ENCODE results near the gene C1orf226.

DNA sequence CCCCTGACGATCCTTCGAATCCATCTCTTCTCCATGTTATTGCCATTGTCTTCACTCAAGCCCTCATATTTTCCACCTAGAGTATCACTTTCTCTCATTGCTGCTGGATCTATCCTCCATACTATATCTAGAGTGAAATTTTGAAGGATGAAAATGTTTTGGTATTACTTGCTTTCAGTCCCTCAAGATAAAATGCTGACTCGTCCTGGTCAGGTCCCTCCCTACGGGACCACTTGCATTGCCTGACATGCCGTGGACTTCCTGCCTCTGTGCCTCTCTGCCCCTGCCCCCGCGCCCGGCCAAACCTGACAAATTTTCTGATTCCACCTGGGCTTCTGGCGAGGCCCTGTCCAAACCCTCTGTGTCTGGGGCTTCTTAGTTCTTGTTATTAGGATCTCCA is 28.4 kb upstream of the C1orf226 start:
- TF ChIP-seq CTCF (IDR thresholded peaks at IDR 0.05) (no peak), POLR2A (IDR thresholded peaks at IDR 0.05) (no peak)

All from uterus (tissue), 2 donors.